HG03378 (cell line): ENCODE measurements around the gene DDX5.
"Not testable (repeated sequence)": the region's sequence is repeated elsewhere in the genome, so short reads cannot be mapped to it uniquely, and the experiment has no call there.

Experiments used
- ATAC-seq: cut with Tn5 transposase; IDR thresholded peaks from one replicate; pipeline ENCODE4 v1.9.1; 2021; ENCODE audit warnings: mild to moderate bottlenecking, moderate library complexity; ENCODE audit not compliant: unreplicated experiment

DDX5 gene

GRCh38 chr17:64494121-64494520 lies 12.0 kb downstream of the DDX5 start:
- no peak for ATAC-seq

GRCh38 chr17:64492481-64493109 lies 13.5 kb downstream of the DDX5 start:
- no peak for ATAC-seq

GRCh38 chr17:64491994-64492393 lies 14.1 kb downstream of the DDX5 start:
- ATAC-seq = no peak

DNA sequence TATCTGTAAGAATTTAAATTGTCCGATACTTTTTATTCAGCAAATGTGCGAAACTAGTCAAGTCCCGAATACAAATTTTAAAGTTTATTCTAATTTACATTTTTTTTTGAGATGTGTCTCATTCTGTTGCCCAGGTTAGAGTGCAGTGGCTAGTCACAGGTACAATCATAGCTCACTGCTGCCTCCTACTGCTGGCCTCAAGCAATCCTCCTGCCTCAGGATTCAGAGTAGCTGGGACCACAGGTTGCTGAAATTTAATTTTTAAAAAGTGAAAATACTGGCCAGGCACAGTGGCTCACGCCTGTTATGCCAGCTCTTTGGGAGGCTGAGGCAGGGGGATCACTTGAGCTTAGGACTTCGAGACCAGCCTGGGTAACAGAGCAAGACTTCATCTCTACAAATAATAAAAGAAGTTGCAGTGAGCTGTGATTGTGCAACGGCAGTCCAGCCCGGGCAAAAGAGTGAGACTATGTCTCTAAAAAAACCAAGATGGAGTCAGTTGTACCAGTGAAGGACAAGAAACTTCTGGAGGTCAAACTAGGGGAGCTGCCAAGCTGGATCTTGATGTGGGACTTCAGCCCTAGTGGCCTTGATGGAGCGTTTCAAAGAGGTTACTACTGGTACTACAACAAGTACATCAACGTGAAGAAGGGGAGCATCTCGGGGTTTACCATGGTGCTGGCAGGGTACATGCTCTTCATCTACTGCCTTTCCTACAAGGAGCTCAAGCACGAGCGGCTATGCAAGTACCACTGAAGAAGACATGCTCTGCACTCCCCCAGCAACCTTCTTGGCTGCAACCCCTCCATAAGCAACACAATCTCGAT lies 14.8 kb downstream of the DDX5 start:
- no peak for ATAC-seq

GRCh38 chr17:64488301-64488700 lies 17.8 kb downstream of the DDX5 start:
- ATAC-seq = no peak

GRCh38 chr17:64484380-64484779 lies 21.7 kb downstream of the DDX5 start:
- no peak for ATAC-seq

- no peak for ATAC-seq
Measured at GRCh38 chr17:64480951-64481350, 25.1 kb downstream of the DDX5 start.

- no peak for ATAC-seq
Measured at GRCh38 chr17:64477849-64478248, 28.2 kb downstream of the DDX5 start.

DNA sequence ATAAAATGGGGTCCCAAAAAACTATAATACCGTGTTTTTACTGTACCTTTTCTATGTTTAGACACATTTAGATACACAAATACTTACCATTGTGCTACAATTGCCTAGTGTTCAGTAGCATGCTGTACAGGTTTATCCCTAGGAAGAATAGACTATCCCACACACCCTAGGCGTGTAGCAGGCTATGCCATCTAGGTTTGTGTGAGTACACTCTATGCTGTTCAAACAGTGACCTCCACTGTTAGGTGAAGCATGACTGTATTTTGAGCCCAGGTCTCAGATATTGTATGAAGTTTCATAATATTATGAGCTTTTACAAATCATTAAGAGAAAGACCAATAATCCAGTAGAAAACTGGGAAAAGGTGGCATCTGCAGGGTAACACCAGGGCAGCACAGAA lies 33.5 kb downstream of the DDX5 start:
- ATAC-seq = no peak

GRCh38 chr17:64471440-64471839 lies 34.6 kb downstream of the DDX5 start:
- ATAC-seq = no peak

DNA sequence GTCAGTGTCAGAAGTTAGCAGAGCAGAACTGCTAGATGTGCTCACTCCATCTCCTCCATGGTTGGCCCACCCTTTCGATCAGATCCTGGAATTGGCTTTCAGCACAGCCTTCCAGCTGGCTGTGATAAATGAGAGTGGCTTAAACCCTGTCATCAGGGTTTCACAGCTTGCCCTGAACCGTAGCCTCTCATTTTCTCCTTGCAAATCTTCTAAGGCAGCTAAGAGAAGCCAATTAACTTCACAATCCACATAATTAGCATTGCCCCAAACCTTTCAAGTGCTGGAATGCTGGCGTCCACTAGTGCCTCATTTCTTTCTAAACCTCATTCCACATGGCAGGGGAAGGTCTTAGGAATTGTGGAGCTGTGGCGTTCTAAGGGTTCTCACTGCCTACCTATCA lies 35.5 kb downstream of the DDX5 start:
- ATAC-seq = no peak

GRCh38 chr17:64466834-64467233 lies 39.3 kb downstream of the DDX5 start:
- ATAC-seq = not testable (repeated sequence)

DNA sequence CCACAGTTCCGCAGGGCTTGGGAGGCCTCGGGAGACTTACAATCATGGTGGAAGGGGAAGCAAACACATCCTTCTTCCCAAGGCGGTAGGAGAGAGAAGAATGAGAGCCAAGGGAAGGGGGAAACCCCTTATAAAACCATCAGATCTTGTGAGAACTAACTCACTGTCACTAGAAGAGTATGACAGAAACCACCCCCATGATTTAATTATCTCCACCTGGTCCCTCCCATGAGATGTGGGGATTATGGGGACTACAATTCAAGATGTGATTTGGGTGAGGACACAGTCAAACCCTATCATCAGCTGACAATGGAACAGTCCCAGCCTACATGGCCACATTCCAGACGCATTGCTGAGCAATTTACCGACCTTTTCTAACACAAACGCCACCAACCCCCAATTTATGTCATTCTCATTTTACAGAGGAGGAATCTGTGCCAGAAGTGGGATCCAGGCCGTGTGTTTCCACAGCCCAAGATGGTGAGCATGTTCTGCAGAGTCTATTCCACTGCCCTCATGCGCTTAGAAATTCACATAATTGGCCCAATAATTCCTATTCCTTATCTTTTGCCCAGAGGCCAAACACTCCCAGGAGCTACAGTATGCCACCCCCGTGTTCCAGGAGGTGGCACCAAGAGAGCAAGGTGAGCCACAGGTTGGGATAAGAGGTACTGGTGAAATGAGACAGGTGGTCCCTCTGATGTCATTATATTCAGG lies 39.9 kb downstream of the DDX5 start:
- ATAC-seq = no peak

- no peak for ATAC-seq
Measured at GRCh38 chr17:64461788-64462187, 44.3 kb downstream of the DDX5 start.

DNA sequence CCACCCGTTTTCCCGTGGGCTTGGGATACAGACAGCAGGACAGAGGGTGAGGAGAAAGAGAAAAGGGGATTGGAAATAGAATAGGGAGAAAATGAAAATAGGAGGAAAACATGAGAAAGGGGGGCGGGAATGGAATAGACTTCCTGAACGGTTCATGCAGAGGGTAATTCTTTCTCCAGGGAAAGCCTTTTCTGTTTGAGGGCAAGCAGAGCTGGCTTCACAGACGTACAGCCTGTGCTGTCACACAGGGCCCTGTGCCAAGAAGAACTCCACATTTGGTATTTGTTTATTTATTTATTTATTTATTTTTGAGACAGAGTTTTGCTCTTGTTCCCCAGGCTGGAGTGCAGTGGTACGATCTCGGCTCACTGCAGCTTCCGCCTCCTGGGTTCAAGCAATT lies 45.1 kb downstream of the DDX5 start:
- no peak for ATAC-seq

- not testable (repeated sequence) for ATAC-seq
Measured at GRCh38 chr17:64459818-64460217, 46.3 kb downstream of the DDX5 start.

DNA sequence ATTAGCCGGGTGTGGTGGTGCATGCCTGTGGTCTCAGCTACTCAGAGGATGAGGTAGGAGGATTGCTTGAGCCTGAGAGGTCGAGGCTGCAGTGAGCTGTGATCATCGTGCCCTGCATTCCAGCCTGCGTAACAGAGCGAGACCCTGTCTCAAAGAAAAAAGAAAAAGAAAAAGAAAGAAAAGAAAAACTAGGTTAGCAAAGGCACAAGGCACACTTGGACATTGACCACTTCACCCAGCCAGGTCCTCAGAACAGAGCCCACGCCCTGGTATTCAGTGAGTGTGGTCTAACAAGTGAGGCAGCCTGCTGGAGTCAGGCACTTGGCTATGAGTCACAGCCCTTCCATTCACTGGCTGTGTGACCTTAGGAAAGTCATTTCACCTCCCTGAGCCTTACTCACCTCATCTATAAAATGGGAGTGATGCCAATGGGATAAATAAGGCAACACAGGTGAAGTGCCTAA lies 46.8 kb downstream of the DDX5 start:
- ATAC-seq = no peak

DNA sequence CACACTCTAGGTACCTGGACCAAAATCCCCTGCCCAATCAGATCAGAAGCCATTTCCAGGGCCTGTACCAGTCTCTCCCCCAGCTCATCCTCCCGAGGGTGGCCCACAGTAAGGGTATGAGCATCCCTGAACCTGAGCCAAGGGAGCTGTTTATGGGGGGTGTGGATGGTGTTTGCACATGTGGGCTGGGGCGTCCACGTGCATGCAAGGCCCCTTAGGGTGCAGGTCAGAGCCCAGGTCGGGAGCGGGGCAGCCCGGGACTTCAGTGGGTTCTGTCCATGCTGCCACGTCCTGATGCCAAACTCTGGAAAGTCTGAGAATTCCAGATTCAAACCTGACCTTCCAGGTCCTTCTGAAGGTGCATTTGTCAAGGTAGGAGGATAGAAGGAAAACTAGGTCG lies 47.3 kb downstream of the DDX5 start:
- ATAC-seq = no peak

- no peak for ATAC-seq
Measured at GRCh38 chr17:64457156-64457555, 48.9 kb downstream of the DDX5 start.

DNA sequence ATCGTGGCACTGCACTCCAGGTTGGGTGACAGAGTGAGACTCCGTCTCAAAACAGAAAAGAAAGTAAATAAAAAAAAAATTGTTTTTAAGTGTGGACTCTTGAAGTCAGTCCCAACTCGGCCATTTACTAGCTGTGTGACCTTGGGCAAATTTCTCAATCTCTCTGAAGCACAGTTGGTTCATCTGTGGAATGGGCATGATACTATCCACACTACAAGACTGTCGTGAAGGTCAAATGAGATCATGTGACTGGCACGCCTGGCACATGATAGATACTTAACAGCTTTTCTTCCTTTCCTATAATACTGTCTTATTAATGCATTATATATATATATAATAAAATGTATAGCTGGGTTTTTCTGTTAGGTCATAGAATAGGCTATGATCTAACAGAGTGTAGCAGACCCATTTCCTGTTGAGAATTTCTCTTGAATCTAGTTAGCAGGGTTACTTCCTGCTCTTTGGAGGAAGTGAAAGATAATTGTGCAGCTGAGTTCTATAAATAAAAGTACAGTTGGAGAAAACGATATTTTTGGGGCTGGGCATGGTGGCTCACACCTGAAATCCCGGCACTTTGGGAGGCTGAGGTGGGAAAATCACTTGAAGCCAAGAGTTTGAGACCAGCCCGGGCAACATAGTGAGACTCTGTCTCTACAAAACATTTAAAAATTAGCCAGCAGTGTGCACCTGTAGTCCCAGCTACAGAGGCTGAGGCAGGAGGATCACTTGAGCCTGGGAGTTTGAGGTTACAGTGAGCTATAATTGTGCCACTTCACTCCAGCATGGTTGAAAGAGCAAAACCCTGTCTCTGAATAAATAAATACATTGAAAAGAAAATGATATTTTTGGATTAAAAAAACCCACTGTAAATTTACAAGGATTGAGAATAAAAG lies 49.9 kb downstream of the DDX5 start:
- ATAC-seq = peak; percentile 58

GRCh38 chr17:64449545-64449944 lies 56.5 kb downstream of the DDX5 start:
- ATAC-seq = no peak
